Activated CD4-positive, alpha-beta T cell treated with anti-CD3 and anti-CD28 coated beads, Interleukin-2, amount 50 U/mL, for 24 hours (primary cell): ENCODE measurements around the gene TM9SF4.

Experiments used
- DNase-seq, 2 donors: peaks; one replicate each; pipeline ENCODE4 v3.0.0-alpha.2; 2020; ENCODE audit warnings: low read depth in 1 of 2, low spot score in 1 of 2

Gene TM9SF4

GRCh38 chr20:32129863-32130262 is 20.3 kb downstream of the TM9SF4 start:
- DNase-seq: no peak

- no peak for DNase-seq
These were observed 20.8 kb downstream of the TM9SF4 start for GRCh38 chr20:32130352-32130751.

GRCh38 chr20:32130965-32131364 is 21.5 kb downstream of the TM9SF4 start:
- no peak for DNase-seq

- no peak for DNase-seq
These were observed 23.5 kb downstream of the TM9SF4 start for GRCh38 chr20:32132911-32133549.

- DNase-seq: no peak
These were observed 24.5 kb downstream of the TM9SF4 start for GRCh38 chr20:32134026-32134425.

- DNase-seq: no peak
These were observed 26.5 kb downstream of the TM9SF4 start for GRCh38 chr20:32135983-32136515.

GRCh38 chr20:32138921-32139320 is 29.4 kb downstream of the TM9SF4 start:
- no peak for DNase-seq

GRCh38 chr20:32139947-32140346 is 30.4 kb downstream of the TM9SF4 start:
- no peak for DNase-seq

GRCh38 chr20:32140603-32141002 is 31.1 kb downstream of the TM9SF4 start:
- no peak for DNase-seq

- DNase-seq: no peak
These were observed 32.0 kb downstream of the TM9SF4 start for GRCh38 chr20:32141465-32141980.

GRCh38 chr20:32142088-32142487 is 32.6 kb downstream of the TM9SF4 start:
- DNase-seq: no peak

GRCh38 chr20:32142991-32143390 is 33.5 kb downstream of the TM9SF4 start:
- no peak for DNase-seq

GRCh38 chr20:32144898-32145662 is 35.6 kb downstream of the TM9SF4 start:
- DNase-seq: no peak

GRCh38 chr20:32149566-32150170 is 40.2 kb downstream of the TM9SF4 start:
- DNase-seq: no peak

- no peak for DNase-seq
These were observed 40.9 kb downstream of the TM9SF4 start for GRCh38 chr20:32150291-32150848.

- no peak for DNase-seq
These were observed 43.1 kb downstream of the TM9SF4 start for GRCh38 chr20:32152421-32153155.

GRCh38 chr20:32153156-32153665 is 43.7 kb downstream of the TM9SF4 start:
- DNase-seq: no peak

- no peak for DNase-seq
These were observed 44.3 kb downstream of the TM9SF4 start for GRCh38 chr20:32153771-32154170.

- no peak for DNase-seq
These were observed 45.8 kb downstream of the TM9SF4 start for GRCh38 chr20:32155017-32155981.
